HEK293T (cell line): ENCODE measurements around the gene RABGAP1L.

ENCODE experiments used
- ARNT ChIP-seq: fragments of 450-650 bp; IDR thresholded peaks from 2 replicates; pipeline ENCODE4 v1.6.1; 2017; ENCODE audit warnings: mild to moderate bottlenecking
- BHLHE40 ChIP-seq: fragments of 450-650 bp; IDR thresholded peaks from 2 replicates; pipeline ENCODE4 v1.6.1; 2016; ENCODE audit warnings: mild to moderate bottlenecking, moderate library complexity, borderline replicate concordance
- ELF4 ChIP-seq: fragments of 450-650 bp; IDR thresholded peaks from 2 replicates; pipeline ENCODE4 v1.6.1; 2017; ENCODE audit warnings: antibody characterized with exemption
- FOXA1 ChIP-seq: fragments of 450-650 bp; IDR thresholded peaks from 2 replicates; pipeline ENCODE4 v1.6.1; 2016; ENCODE audit warnings: mild to moderate bottlenecking
- FOXK2 ChIP-seq: fragments of 450-650 bp; IDR thresholded peaks from 2 replicates; pipeline ENCODE4 v1.6.1; 2016; ENCODE audit warnings: mild to moderate bottlenecking
- FOXM1 ChIP-seq: fragments of 450-650 bp; IDR thresholded peaks from 2 replicates; pipeline ENCODE4 v1.6.1; 2017; ENCODE audit warnings: mild to moderate bottlenecking, borderline replicate concordance
- HDGF ChIP-seq: fragments of 450-650 bp; IDR thresholded peaks from 2 replicates; pipeline ENCODE4 v1.6.1; 2017; ENCODE audit warnings: antibody characterized with exemption, borderline replicate concordance
- LEF1 ChIP-seq: fragments of 450-650 bp; IDR thresholded peaks from 2 replicates; pipeline ENCODE4 v1.6.1; 2017; ENCODE audit warnings: mild to moderate bottlenecking, borderline replicate concordance
- NFRKB ChIP-seq: fragments of 450-650 bp; IDR thresholded peaks from 2 replicates; pipeline ENCODE4 v1.6.1; 2016; ENCODE audit warnings: mild to moderate bottlenecking, moderate library complexity
- PKNOX1 ChIP-seq: fragments of 450-650 bp; IDR thresholded peaks from 2 replicates; pipeline ENCODE4 v1.6.1; 2016
- SP1 ChIP-seq: fragments of 450-650 bp; IDR thresholded peaks from 2 replicates; pipeline ENCODE4 v1.6.1; 2017
- SUZ12 ChIP-seq: fragments of 450-650 bp; IDR thresholded peaks from 2 replicates; pipeline ENCODE4 v1.6.1; 2016; ENCODE audit warnings: mild to moderate bottlenecking
- TARDBP ChIP-seq: fragments of 450-650 bp; IDR thresholded peaks from 2 replicates; pipeline ENCODE4 v1.6.1; 2016
- ZNF384 ChIP-seq: fragments of 450-650 bp; IDR thresholded peaks from 2 replicates; pipeline ENCODE4 v1.6.1; 2016

GRCh38 chr1:174900317-174900716, 741.0 kb downstream of the RABGAP1L start:
- TF ChIP-seq HDGF, result no peak
- TF ChIP-seq ARNT, result no peak
- no peak for TF ChIP-seq PKNOX1
- TF ChIP-seq FOXK2, result no peak
- TF ChIP-seq NFRKB, result no peak
- no peak for TF ChIP-seq SUZ12
- no peak for TF ChIP-seq ELF4
- no peak for TF ChIP-seq BHLHE40
- no peak for TF ChIP-seq FOXA1
- no peak for TF ChIP-seq TARDBP
- TF ChIP-seq LEF1, result no peak
- no peak for TF ChIP-seq ZNF384
- TF ChIP-seq SP1, result no peak
- TF ChIP-seq FOXM1, result no peak
